Astrocyte (in vitro differentiated cells and primary cell): ENCODE results near the gene GSTCD. TPM values are rescaled to one million over a fixed set of nuclear protein-coding genes. Genes with fewer than 3 reads are reported as not detected.

Source experiments
- DNase-seq: peaks from one replicate; pipeline ENCODE4 v3.0.0-alpha.2; 2010; ENCODE audit warnings: low read depth
- FAIRE-seq: peaks from 2 replicates; lab custom pipeline; 2011; peaks lifted over from hg19 to GRCh38; lab: Jason Lieb, UNC
- H2AFZ ChIP-seq: 2 replicates; pipeline ENCODE4 v1.6.0; 2012; ENCODE audit warnings: low read depth, low read length, inconsistent platforms
- H3K27ac ChIP-seq: 2 replicates; pipeline ENCODE4 v1.5.1; 2011; ENCODE audit warnings: low read depth, low read length, inconsistent platforms
- H3K27me3 ChIP-seq: 2 replicates; pipeline ENCODE4 v1.6.0; 2011; ENCODE audit warnings: low read length, inconsistent platforms; ENCODE audit not compliant: insufficient read depth
- H3K36me3 ChIP-seq: 2 replicates; pipeline ENCODE4 v1.5.1; 2011; ENCODE audit warnings: low read length, inconsistent platforms; ENCODE audit not compliant: insufficient read depth
- H3K4me1 ChIP-seq: 2 replicates; pipeline ENCODE4 v1.5.1; 2011; ENCODE audit warnings: low read length, inconsistent platforms; ENCODE audit not compliant: insufficient read depth
- H3K4me2 ChIP-seq: 2 replicates; pipeline ENCODE4 v1.6.0; 2012; ENCODE audit warnings: low read length, inconsistent platforms
- H3K4me3 ChIP-seq: 2 replicates; pipeline ENCODE4 v1.5.1; 2011; ENCODE audit warnings: low read depth, mild to moderate bottlenecking, low read length, inconsistent platforms; ENCODE audit not compliant: insufficient read depth
- H3K79me2 ChIP-seq: 2 replicates; pipeline ENCODE4 v1.6.0; 2012; ENCODE audit warnings: mild to moderate bottlenecking, low read length, inconsistent platforms; ENCODE audit not compliant: insufficient read depth
- H3K9ac ChIP-seq: 2 replicates; pipeline ENCODE4 v1.6.0; 2012; ENCODE audit warnings: mild to moderate bottlenecking, low read length, inconsistent platforms
- H3K9me3 ChIP-seq: 2 replicates; pipeline ENCODE4 v1.5.1; 2012; ENCODE audit warnings: low read depth, mild to moderate bottlenecking, low read length, inconsistent platforms; ENCODE audit not compliant: insufficient read depth
- H4K20me1 ChIP-seq: 2 replicates; pipeline ENCODE4 v1.6.0; 2012; ENCODE audit warnings: low read length, inconsistent platforms; ENCODE audit not compliant: insufficient read depth
- H3K27ac Mint-ChIP-seq: one replicate; pipeline ENCODE4 v1.8.0; 2021; ENCODE audit warnings: mild to moderate bottlenecking, mixed read lengths; ENCODE audit not compliant: unreplicated experiment
- H3K27me3 Mint-ChIP-seq: one replicate; pipeline ENCODE4 v1.8.0; 2021; ENCODE audit warnings: low read depth, mixed read lengths; ENCODE audit not compliant: unreplicated experiment
- H3K36me3 Mint-ChIP-seq: one replicate; pipeline ENCODE4 v1.8.0; 2021; ENCODE audit warnings: low read depth, mixed read lengths; ENCODE audit not compliant: unreplicated experiment
- H3K4me1 Mint-ChIP-seq: one replicate; pipeline ENCODE4 v1.8.0; 2021; ENCODE audit warnings: low read depth, mixed read lengths; ENCODE audit not compliant: unreplicated experiment
- H3K4me3 Mint-ChIP-seq: one replicate; pipeline ENCODE4 v1.8.0; 2021; ENCODE audit warnings: mild to moderate bottlenecking, moderate library complexity, mixed read lengths; ENCODE audit not compliant: unreplicated experiment
- H3K9me3 Mint-ChIP-seq: one replicate; pipeline ENCODE4 v1.8.0; 2021; ENCODE audit warnings: mild to moderate bottlenecking, mixed read lengths; ENCODE audit not compliant: unreplicated experiment
- EZH2 ChIP-seq: IDR thresholded peaks from 2 replicates; pipeline ENCODE4 v1.6.1; 2012; ENCODE audit warnings: mild to moderate bottlenecking, low read length, inconsistent platforms; ENCODE audit not compliant: insufficient read depth
- total RNA-seq: library from RNA; stranded (reverse); gene quantifications from 2 replicates; pipeline ENCODE4 v1.2.1, GENCODE V29; 2021
- TF ChIP-seq, protein P1 (sequence below): IDR thresholded peaks from 2 replicates; pipeline ENCODE4 v1.5.1; 2011; ENCODE audit warnings: low read depth, mild to moderate bottlenecking, inconsistent platforms, low read length, moderate library complexity; ENCODE audit not compliant: insufficient read depth

The GSTCD gene
- total RNA-seq, 1 donor from 2014 or later = 12.3 TPM

GRCh38 chr4:105753361-105753760, 44.8 kb downstream of the GSTCD start:
- Histone ChIP-seq H3K9ac (no peak overlapping the region), H3K9me3 (no peaks in the 10 kb centered on the region), H3K4me1 (no peaks in the 10 kb centered on the region), H3K36me3 (no peaks in the 10 kb centered on the region), H3K27ac (no peak overlapping the region), H2AFZ (no peak overlapping the region), H3K27me3 (no peaks in the 10 kb centered on the region), H3K4me2 (no peak overlapping the region), H3K79me2 (no peaks in the 10 kb centered on the region), H3K4me3 (no peak overlapping the region), H4K20me1 (no peaks in the 10 kb centered on the region)
- no peak overlapping the region for H3K4me3 Mint-ChIP-seq
- H3K27ac Mint-ChIP-seq = no peak overlapping the region
- H3K4me1 Mint-ChIP-seq = peaks cover 2% of the 10 kb centered on the region
- H3K9me3 Mint-ChIP-seq = no peaks in the 10 kb centered on the region
- FAIRE-seq (peak; percentile 56), DNase-seq (no peak)
- H3K27me3 Mint-ChIP-seq = no peaks in the 10 kb centered on the region
- TF ChIP-seq, protein P1, sequence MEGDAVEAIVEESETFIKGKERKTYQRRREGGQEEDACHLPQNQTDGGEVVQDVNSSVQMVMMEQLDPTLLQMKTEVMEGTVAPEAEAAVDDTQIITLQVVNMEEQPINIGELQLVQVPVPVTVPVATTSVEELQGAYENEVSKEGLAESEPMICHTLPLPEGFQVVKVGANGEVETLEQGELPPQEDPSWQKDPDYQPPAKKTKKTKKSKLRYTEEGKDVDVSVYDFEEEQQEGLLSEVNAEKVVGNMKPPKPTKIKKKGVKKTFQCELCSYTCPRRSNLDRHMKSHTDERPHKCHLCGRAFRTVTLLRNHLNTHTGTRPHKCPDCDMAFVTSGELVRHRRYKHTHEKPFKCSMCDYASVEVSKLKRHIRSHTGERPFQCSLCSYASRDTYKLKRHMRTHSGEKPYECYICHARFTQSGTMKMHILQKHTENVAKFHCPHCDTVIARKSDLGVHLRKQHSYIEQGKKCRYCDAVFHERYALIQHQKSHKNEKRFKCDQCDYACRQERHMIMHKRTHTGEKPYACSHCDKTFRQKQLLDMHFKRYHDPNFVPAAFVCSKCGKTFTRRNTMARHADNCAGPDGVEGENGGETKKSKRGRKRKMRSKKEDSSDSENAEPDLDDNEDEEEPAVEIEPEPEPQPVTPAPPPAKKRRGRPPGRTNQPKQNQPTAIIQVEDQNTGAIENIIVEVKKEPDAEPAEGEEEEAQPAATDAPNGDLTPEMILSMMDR = no peak
- no peak for TF ChIP-seq EZH2
- no peaks in the 10 kb centered on the region for H3K36me3 Mint-ChIP-seq

- H3K4me3 Mint-ChIP-seq = no peak overlapping the region
- TF ChIP-seq EZH2 = no peak
- TF ChIP-seq, protein P1 = no peak
- DNase-seq (no peak), FAIRE-seq (peak; percentile 66)
- H3K36me3 ChIP-seq = no peaks in the 10 kb centered on the region
- H3K79me2 ChIP-seq = no peaks in the 10 kb centered on the region
- H3K27ac Mint-ChIP-seq = no peak overlapping the region
- H4K20me1 ChIP-seq = no peaks in the 10 kb centered on the region
- no peak overlapping the region for H3K9ac ChIP-seq
- no peaks in the 10 kb centered on the region for H3K36me3 Mint-ChIP-seq
- H3K9me3 ChIP-seq = no peaks in the 10 kb centered on the region
- peaks cover 2% of the 10 kb centered on the region for H3K4me1 Mint-ChIP-seq
- H3K4me3 ChIP-seq = no peak overlapping the region
- H3K4me1 ChIP-seq = no peaks in the 10 kb centered on the region
- no peaks in the 10 kb centered on the region for H3K9me3 Mint-ChIP-seq
- H2AFZ ChIP-seq = no peak overlapping the region
- H3K27me3 Mint-ChIP-seq = no peaks in the 10 kb centered on the region
- no peak overlapping the region for H3K27ac ChIP-seq
- H3K27me3 ChIP-seq = no peaks in the 10 kb centered on the region
- H3K4me2 ChIP-seq = no peak overlapping the region
These were observed 46.8 kb downstream of the GSTCD start for GRCh38 chr4:105755375-105755774.

GRCh38 chr4:105758958-105759357, 50.4 kb downstream of the GSTCD start:
- Histone ChIP-seq H3K4me3 (no peak overlapping the region), H3K27me3 (no peaks in the 10 kb centered on the region), H4K20me1 (no peaks in the 10 kb centered on the region), H3K27ac (no peak overlapping the region), H3K9me3 (no peaks in the 10 kb centered on the region), H3K79me2 (no peaks in the 10 kb centered on the region), H3K4me1 (no peaks in the 10 kb centered on the region), H3K36me3 (no peaks in the 10 kb centered on the region), H3K4me2 (no peak overlapping the region), H2AFZ (no peak overlapping the region), H3K9ac (no peak overlapping the region)
- TF ChIP-seq, protein P1 = no peak
- TF ChIP-seq EZH2 = no peak
- DNase-seq (no peak), FAIRE-seq (no peak)
- Mint-ChIP-seq H3K9me3 (no peaks in the 10 kb centered on the region), H3K4me3 (no peak overlapping the region), H3K36me3 (no peaks in the 10 kb centered on the region), H3K4me1 (peaks cover 2% of the 10 kb centered on the region), H3K27me3 (no peaks in the 10 kb centered on the region), H3K27ac (no peak overlapping the region)
